HG02981 (cell line): ENCODE data around the gene ZNF618.
"Not testable (repeated sequence)": the region's sequence is repeated elsewhere in the genome, so short reads cannot be mapped to it uniquely, and the experiment has no call there.

ENCODE experiments used
- ATAC-seq: cut with Tn5 transposase; IDR thresholded peaks from one replicate; pipeline ENCODE4 v1.9.1; 2021; ENCODE audit warnings: mild to moderate bottlenecking, moderate library complexity; ENCODE audit not compliant: unreplicated experiment

The ZNF618 gene

GRCh38 chr9:113984639-113985380 is 108.7 kb downstream of the ZNF618 start:
- ATAC-seq: no peak

GRCh38 chr9:113985968-113986585 is 110.0 kb downstream of the ZNF618 start:
- ATAC-seq: no peak

GRCh38 chr9:113986931-113987330 is 110.8 kb downstream of the ZNF618 start:
- no peak for ATAC-seq

- no peak for ATAC-seq
These were observed 111.4 kb downstream of the ZNF618 start for GRCh38 chr9:113987526-113987925.

- ATAC-seq: no peak
These were observed 112.4 kb downstream of the ZNF618 start for GRCh38 chr9:113988385-113989016.

- ATAC-seq: no peak
These were observed 113.1 kb downstream of the ZNF618 start for GRCh38 chr9:113989017-113989713.

- no peak for ATAC-seq
These were observed 113.8 kb downstream of the ZNF618 start for GRCh38 chr9:113989714-113990569.

GRCh38 chr9:113990570-113990907 is 114.4 kb downstream of the ZNF618 start:
- ATAC-seq: no peak

GRCh38 chr9:113990975-113991471 is 114.9 kb downstream of the ZNF618 start:
- no peak for ATAC-seq

- no peak for ATAC-seq
These were observed 115.6 kb downstream of the ZNF618 start for GRCh38 chr9:113991714-113992113.

GRCh38 chr9:113992276-113992951 is 116.3 kb downstream of the ZNF618 start:
- no peak for ATAC-seq

- no peak for ATAC-seq
These were observed 116.9 kb downstream of the ZNF618 start for GRCh38 chr9:113992994-113993393.

GRCh38 chr9:113993838-113994540 is 117.9 kb downstream of the ZNF618 start:
- ATAC-seq: no peak

GRCh38 chr9:113995401-113995800 is 119.3 kb downstream of the ZNF618 start:
- ATAC-seq: no peak

- ATAC-seq: no peak
These were observed 119.9 kb downstream of the ZNF618 start for GRCh38 chr9:113995963-113996362.

GRCh38 chr9:113996531-113997001 is 120.5 kb downstream of the ZNF618 start:
- ATAC-seq: no peak

- ATAC-seq: not testable (repeated sequence)
These were observed 121.0 kb downstream of the ZNF618 start for GRCh38 chr9:113997064-113997463.

GRCh38 chr9:113997610-113998009 is 121.5 kb downstream of the ZNF618 start:
- ATAC-seq: no peak

GRCh38 chr9:113998114-113998513 is 122.0 kb downstream of the ZNF618 start:
- no peak for ATAC-seq
